ENCODE data around the gene MCM5. TPM values are rescaled to one million over a fixed set of nuclear protein-coding genes. Genes with fewer than 3 reads are reported as not detected.

Gene MCM5
- polyA plus RNA-seq, 3 donors: 23.4 to 39.8 (median 25.5) TPM

DNA sequence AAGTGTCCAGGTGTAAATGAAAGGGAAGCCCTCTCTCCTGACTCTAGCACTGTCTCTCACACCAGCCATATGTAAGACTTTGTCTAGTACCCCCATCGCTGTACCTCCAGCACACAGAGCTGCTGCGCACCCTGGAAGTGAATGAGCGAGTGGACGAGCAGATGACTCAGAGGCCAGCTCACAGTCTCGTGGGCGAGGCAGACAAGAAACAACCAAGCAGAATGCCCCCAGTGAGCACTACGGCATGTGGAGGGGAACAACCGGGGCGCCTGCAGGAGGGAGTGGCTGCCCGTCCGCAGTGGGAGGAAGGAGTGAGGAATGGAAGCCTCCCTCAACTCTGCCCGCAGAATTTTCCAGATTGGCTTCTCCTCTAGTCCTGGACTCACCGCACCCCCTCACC is 46.4 kb downstream of the MCM5 start:
- no peak overlapping the region for H3K9ac ChIP-seq (ENCODE audit: insufficient read depth, low read length, poor library complexity, severe bottlenecking)
- peak overlapping the region in 2 of 7 donors; percentile 46 to 78 for H3K27ac Mint-ChIP-seq
- no peaks in the 10 kb centered on the region for H4K20me1 ChIP-seq (ENCODE audit: insufficient read depth, low read length)
- H3K9me3 Mint-ChIP-seq: no peaks in the 10 kb centered on the region
- no peak overlapping the region for H3K4me3 Mint-ChIP-seq
- H3K27ac ChIP-seq (ENCODE audit: low read depth in 1 of 2, low read length in 2 of 2): no peak overlapping the region
- intact Hi-C loops (cut with micrococcal nuclease): no loop called here
- no peak overlapping the region for H3K4me3 ChIP-seq (replicated peaks in 1 of 3; ENCODE audit: low read depth in 2 of 3, low read length in 3 of 3)
- peaks cover 0 to 2% (median 2%) of the 10 kb centered on the region in 3 donors for H3K27me3 Mint-ChIP-seq (ENCODE audit: low read depth in 3 of 3)
- H3K4me2 ChIP-seq (replicated peaks; ENCODE audit: extremely low read depth, low read length, poor library complexity, severe bottlenecking): no peak overlapping the region
- DNase-seq: no peak
- peaks cover 29 to 47% of the 10 kb centered on the region in 2 donors for H3K36me3 Mint-ChIP-seq
- peaks cover 3 to 22% of the 10 kb centered on the region in 2 donors for H3K36me3 ChIP-seq (replicated peaks in 1 of 2; ENCODE audit: control insufficient read depth in 1 of 2, insufficient read depth in 2 of 2, low read length in 2 of 2)
- TF ChIP-seq, protein P1, sequence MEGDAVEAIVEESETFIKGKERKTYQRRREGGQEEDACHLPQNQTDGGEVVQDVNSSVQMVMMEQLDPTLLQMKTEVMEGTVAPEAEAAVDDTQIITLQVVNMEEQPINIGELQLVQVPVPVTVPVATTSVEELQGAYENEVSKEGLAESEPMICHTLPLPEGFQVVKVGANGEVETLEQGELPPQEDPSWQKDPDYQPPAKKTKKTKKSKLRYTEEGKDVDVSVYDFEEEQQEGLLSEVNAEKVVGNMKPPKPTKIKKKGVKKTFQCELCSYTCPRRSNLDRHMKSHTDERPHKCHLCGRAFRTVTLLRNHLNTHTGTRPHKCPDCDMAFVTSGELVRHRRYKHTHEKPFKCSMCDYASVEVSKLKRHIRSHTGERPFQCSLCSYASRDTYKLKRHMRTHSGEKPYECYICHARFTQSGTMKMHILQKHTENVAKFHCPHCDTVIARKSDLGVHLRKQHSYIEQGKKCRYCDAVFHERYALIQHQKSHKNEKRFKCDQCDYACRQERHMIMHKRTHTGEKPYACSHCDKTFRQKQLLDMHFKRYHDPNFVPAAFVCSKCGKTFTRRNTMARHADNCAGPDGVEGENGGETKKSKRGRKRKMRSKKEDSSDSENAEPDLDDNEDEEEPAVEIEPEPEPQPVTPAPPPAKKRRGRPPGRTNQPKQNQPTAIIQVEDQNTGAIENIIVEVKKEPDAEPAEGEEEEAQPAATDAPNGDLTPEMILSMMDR (IDR thresholded peaks at IDR 0.05): no peak
- no peaks in the 10 kb centered on the region for H3K9me3 ChIP-seq (replicated peaks in 1 of 2; ENCODE audit: control insufficient read depth in 1 of 2, insufficient read depth in 1 of 2, low read length in 2 of 2)
- no CpG with 5 or more reads among the region's 13 CpGs for WGBS (ENCODE audit: insufficient coverage)
- peaks cover 9% of the 10 kb centered on the region for H3K4me1 Mint-ChIP-seq
- H2AFZ ChIP-seq (ENCODE audit: insufficient read depth, low read depth, low read length, poor library complexity, severe bottlenecking): no peak overlapping the region
- peaks cover 0 to 9% of the 10 kb centered on the region in 2 donors for H3K4me1 ChIP-seq (ENCODE audit: control insufficient read depth in 1 of 2, insufficient read depth in 2 of 2, low read length in 2 of 2)
- no peaks in the 10 kb centered on the region for H3K79me2 ChIP-seq (ENCODE audit: insufficient read depth, low read length)
- no peaks in the 10 kb centered on the region for H3K27me3 ChIP-seq (ENCODE audit: control insufficient read depth in 2 of 2, insufficient read depth in 2 of 2, low read length in 2 of 2)

DNA sequence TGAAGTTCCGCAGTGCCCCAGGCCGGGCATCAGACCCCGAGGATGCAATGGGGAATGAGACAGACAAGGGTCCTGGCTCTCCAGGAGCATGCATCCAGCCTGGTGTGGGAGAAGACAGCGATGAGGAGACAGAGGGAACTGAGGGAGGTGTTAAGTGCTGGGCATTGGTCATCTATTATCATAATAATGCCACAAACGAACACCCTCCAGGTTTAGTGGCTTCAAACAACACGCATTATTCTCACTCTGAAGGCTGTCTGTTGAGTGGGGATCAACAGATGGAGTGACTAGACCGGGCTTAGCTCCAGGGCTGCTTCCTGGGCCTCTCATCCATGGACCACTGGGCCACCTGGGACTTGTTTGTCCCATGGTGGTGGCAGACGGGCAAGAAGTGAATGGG is 48.6 kb downstream of the MCM5 start:
- no peaks in the 10 kb centered on the region for H3K9me3 ChIP-seq (replicated peaks in 1 of 2; ENCODE audit: control insufficient read depth in 1 of 2, insufficient read depth in 1 of 2, low read length in 2 of 2)
- peaks cover 0 to 9% of the 10 kb centered on the region in 2 donors for H3K4me1 ChIP-seq (ENCODE audit: control insufficient read depth in 1 of 2, insufficient read depth in 2 of 2, low read length in 2 of 2)
- 93% methylated on average over 5 of the region's 8 CpGs for WGBS (ENCODE audit: insufficient coverage)
- H4K20me1 ChIP-seq (ENCODE audit: insufficient read depth, low read length): no peaks in the 10 kb centered on the region
- DNase-seq: no peak
- Mint-ChIP-seq H3K4me3 (no peak overlapping the region), H3K9me3 (no peaks in the 10 kb centered on the region), H3K27ac (peak overlapping the region in 2 of 7 donors; percentile 49 to 73), H3K4me1 (peaks cover 9% of the 10 kb centered on the region), H3K27me3 (ENCODE audit: low read depth in 3 of 3) (peaks cover 0 to 4% (median 0%) of the 10 kb centered on the region in 3 donors), H3K36me3 (peaks cover 25 to 32% of the 10 kb centered on the region in 2 donors)
- no peaks in the 10 kb centered on the region for H3K27me3 ChIP-seq (ENCODE audit: control insufficient read depth in 2 of 2, insufficient read depth in 2 of 2, low read length in 2 of 2)
- peaks cover 3 to 22% of the 10 kb centered on the region in 2 donors for H3K36me3 ChIP-seq (replicated peaks in 1 of 2; ENCODE audit: control insufficient read depth in 1 of 2, insufficient read depth in 2 of 2, low read length in 2 of 2)
- no peak overlapping the region for H2AFZ ChIP-seq (ENCODE audit: insufficient read depth, low read depth, low read length, poor library complexity, severe bottlenecking)
- TF ChIP-seq, protein P1 (IDR thresholded peaks at IDR 0.05): no peak
- intact Hi-C loops (cut with micrococcal nuclease): no loop called here
- H3K79me2 ChIP-seq (ENCODE audit: insufficient read depth, low read length): no peaks in the 10 kb centered on the region
- H3K4me3 ChIP-seq (replicated peaks in 1 of 3; ENCODE audit: low read depth in 2 of 3, low read length in 3 of 3): no peak overlapping the region
- no peak overlapping the region for H3K9ac ChIP-seq (ENCODE audit: insufficient read depth, low read length, poor library complexity, severe bottlenecking)
- no peak overlapping the region for H3K27ac ChIP-seq (ENCODE audit: low read depth in 1 of 2, low read length in 2 of 2)
- H3K4me2 ChIP-seq (replicated peaks; ENCODE audit: extremely low read depth, low read length, poor library complexity, severe bottlenecking): no peak overlapping the region
